ENCODE measurements around the gene UIMC1.

UIMC1 gene

GRCh38 chr5:176866707-176867310 is 139.8 kb downstream of the UIMC1 start:
- DNase-seq, result no peak

DNA sequence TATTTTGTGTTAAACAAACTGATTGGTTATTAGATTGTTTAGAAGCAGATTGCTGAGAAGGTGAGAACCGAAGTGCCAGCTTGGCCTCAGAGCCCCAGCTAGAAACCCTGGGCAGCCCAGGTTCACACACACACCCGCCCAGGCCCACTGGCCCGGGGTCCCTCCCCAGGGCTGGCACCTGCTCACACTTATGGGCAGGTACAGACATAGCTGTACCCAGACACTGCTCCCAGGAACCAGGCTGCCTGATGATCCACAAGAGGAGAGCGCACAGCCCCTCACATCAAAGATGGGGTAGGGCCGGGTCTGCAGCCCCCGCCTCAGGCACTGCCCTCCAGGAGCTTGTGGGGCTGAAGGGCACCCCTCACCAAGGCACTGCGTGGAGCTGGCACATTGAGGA is 140.6 kb downstream of the UIMC1 start:
- DNase-seq, result no peak

GRCh38 chr5:176864755-176865154 is 141.8 kb downstream of the UIMC1 start:
- no peak for DNase-seq

- DNase-seq, result no peak
These were observed 142.8 kb downstream of the UIMC1 start for GRCh38 chr5:176863765-176864098.

GRCh38 chr5:176863041-176863764 is 143.4 kb downstream of the UIMC1 start:
- no peak for DNase-seq

GRCh38 chr5:176862330-176862995 is 144.1 kb downstream of the UIMC1 start:
- no peak for DNase-seq

DNA sequence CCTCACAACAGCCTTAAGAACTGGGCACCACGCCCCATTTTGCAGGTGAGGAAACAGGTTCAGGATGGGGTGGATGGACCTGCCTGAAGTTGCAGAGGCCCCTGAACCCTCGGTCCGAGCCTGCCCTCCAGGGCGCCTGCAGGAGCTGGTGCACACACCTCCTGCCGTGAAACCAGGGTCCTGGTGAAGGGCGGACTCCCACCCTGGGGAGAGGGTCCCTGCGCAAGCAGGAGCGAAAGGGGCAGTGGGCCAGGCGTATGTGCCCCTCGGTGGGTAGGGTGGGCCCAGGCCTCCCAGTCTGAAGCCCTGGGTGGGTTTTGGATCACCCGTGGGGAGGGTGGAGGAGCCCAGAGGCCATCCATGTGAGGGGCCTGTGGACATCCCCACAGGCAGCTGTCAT is 145.3 kb downstream of the UIMC1 start:
- DNase-seq, result no peak

DNA sequence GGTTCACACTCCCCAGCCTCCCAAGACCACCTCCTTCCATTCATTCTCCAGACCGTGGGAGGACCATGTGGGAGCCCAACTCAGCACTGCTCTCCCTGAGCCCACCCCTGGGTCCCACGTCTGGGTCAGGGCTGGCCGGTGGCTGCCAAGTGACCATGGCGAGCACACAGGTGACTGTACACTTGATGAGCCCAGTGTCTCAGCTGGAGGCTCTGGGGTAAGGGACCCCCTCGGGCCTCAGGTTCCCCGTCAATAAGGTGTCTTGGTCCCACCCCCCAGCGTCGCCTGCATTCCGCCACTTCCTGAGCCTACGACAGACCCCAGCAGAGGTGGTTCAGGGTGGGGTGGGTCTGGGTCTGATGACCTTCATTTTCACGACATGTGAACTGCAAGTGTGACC is 146.2 kb downstream of the UIMC1 start:
- DNase-seq, result no peak

DNA sequence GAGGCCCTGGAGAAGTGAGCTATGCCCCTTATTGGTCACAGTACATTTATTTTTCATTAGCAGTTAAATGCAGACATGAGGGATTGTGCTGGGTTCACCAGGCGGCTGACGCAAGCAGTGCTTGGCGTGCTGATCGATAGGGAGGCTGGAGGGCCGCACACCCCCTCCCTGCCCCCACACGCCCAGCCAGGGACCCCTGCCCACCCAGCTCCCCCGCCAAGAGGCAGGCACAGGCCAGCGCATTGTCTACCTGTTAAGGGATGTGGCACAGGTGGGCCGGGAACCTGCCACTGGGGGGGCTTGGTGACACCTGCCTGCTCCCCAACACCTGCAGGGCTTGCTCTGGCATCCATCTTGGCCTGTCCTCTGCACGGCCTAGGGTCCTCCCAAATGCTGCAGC is 146.7 kb downstream of the UIMC1 start:
- no peak for DNase-seq

DNA sequence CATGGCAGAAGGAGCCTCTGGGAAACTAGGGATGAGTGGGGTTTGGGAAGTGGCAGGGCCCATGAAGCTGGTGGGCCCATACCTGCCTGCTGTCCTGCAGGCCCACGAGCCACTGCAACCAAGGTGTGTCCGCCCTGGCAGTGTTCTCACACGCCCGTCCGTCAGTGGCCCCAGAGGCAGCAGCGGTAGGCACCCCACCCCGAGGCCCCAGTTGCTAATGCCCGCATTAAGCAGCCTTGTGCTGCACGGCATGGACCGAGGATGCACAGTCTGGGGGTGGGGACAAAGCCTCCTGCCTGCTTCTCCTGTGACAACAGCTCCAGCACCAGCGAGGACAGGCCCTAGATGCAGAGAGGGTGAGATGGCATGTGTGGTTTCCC is 148.7 kb downstream of the UIMC1 start:
- DNase-seq, result no peak

GRCh38 chr5:176857216-176857893 is 149.2 kb downstream of the UIMC1 start:
- no peak for DNase-seq

- no peak for DNase-seq
These were observed 149.8 kb downstream of the UIMC1 start for GRCh38 chr5:176856746-176857145.

GRCh38 chr5:176855598-176855997 is 151.0 kb downstream of the UIMC1 start:
- DNase-seq, result no peak

Data from CD4-positive, alpha-beta T cell treated with Interleukin-10 for 1 hour (primary cell).